Mesendoderm (in vitro differentiated cells): ENCODE measurements around the gene CES1. TPM values are rescaled to one million over a fixed set of nuclear protein-coding genes. Genes with fewer than 3 reads are reported as not detected.

ENCODE experiments used
- DNase-seq: peaks from one replicate; pipeline ENCODE4 v3.0.0; 2013
- H2AK5ac ChIP-seq: 2 replicates; pipeline ENCODE4 v1.6.1; 2013; ENCODE audit warnings: low read length, inconsistent platforms
- H2BK120ac ChIP-seq: 2 replicates; pipeline ENCODE4 v1.6.1; 2013; ENCODE audit warnings: low read depth, mild to moderate bottlenecking, low read length, moderate library complexity, mixed read lengths
- H2BK15ac ChIP-seq: replicated peaks from 2 replicates; pipeline ENCODE4 v1.6.1; 2013; ENCODE audit warnings: low read depth, mild to moderate bottlenecking, moderate library complexity
- H2BK5ac ChIP-seq: 2 replicates; pipeline ENCODE4 v1.6.1; 2013; ENCODE audit warnings: low read length, inconsistent platforms
- H3K18ac ChIP-seq: 2 replicates; pipeline ENCODE4 v1.6.1; 2013; ENCODE audit warnings: mild to moderate bottlenecking, low read length, mixed read lengths
- H3K23ac ChIP-seq: one replicate; pipeline ENCODE4 v1.6.1; 2013; ENCODE audit warnings: low read length
- H3K27ac ChIP-seq: 2 replicates; pipeline ENCODE4 v1.5.1; 2013; ENCODE audit warnings: low read depth, mild to moderate bottlenecking, inconsistent platforms, low read length, moderate library complexity
- H3K27me3 ChIP-seq: 2 replicates; pipeline ENCODE4 v1.6.1; 2013; ENCODE audit warnings: low read length, control low read depth, mild to moderate bottlenecking, inconsistent platforms; ENCODE audit not compliant: insufficient read depth, poor library complexity
- H3K36me3 ChIP-seq: 2 replicates; pipeline ENCODE4 v1.6.1; 2013; ENCODE audit warnings: low read length, inconsistent platforms; ENCODE audit not compliant: control insufficient read depth, insufficient read depth
- H3K4ac ChIP-seq: one replicate; pipeline ENCODE4 v1.6.1; 2013; ENCODE audit warnings: low read depth, mild to moderate bottlenecking, low read length, moderate library complexity
- H3K4me1 ChIP-seq: 2 replicates; pipeline ENCODE4 v1.6.1; 2013; ENCODE audit warnings: low read depth, low read length, inconsistent platforms; ENCODE audit not compliant: control insufficient read depth
- H3K4me2 ChIP-seq: 2 replicates; pipeline ENCODE4 v1.6.1; 2013; ENCODE audit warnings: low read length
- H3K4me3 ChIP-seq: 2 replicates; pipeline ENCODE4 v1.5.1; 2013; ENCODE audit warnings: mild to moderate bottlenecking, low read length
- H3K56ac ChIP-seq: one replicate; pipeline ENCODE4 v1.6.1; 2013; ENCODE audit warnings: low read length
- H3K79me1 ChIP-seq: 2 replicates; pipeline ENCODE4 v1.6.1; 2013; ENCODE audit warnings: low read length, inconsistent platforms
- H3K79me2 ChIP-seq: 2 replicates; pipeline ENCODE4 v1.6.1; 2013; ENCODE audit warnings: mild to moderate bottlenecking, low read length; ENCODE audit not compliant: control insufficient read depth, insufficient read depth
- H3K9ac ChIP-seq: 2 replicates; pipeline ENCODE4 v1.6.1; 2013; ENCODE audit warnings: low read length, inconsistent platforms
- H4K5ac ChIP-seq: one replicate; pipeline ENCODE4 v1.6.1; 2013; ENCODE audit warnings: low read length
- H4K8ac ChIP-seq: one replicate; pipeline ENCODE4 v1.6.1; 2013; ENCODE audit warnings: low read depth, mild to moderate bottlenecking, control low read depth, low read length, moderate library complexity
- WGBS: extraction: QIAGEN DNeasy Blood & Tissue Kit; methylation state at CpG from one replicate; pipeline ENCODE4 v1.1.7; 2013; ENCODE audit warnings: low lambda C conversion rate, missing lambda C conversion rate; ENCODE audit not compliant: insufficient coverage; ENCODE audit errors: extremely low coverage; 5-methylcytosine and 5-hydroxymethylcytosine counted together
- polyA plus RNA-seq, 2 experiments: library from polyadenylated mRNA; stranded (reverse); fragments of 200-250 nt; gene quantifications; one replicate each; pipeline ENCODE4 v1.2.3, GENCODE V29; 2013

The CES1 gene
- polyA plus RNA-seq (2013, experiment 1 of 2), result 1.4 TPM
- polyA plus RNA-seq (2013, experiment 2 of 2), result 1.3 TPM

GRCh38 chr16:55832773-55833691 lies at the start of gene CES1:
Gene CES1 (minus strand): TSS chr16:55833096. CDS start chr16:55833055, 41 bp downstream.
- Histone ChIP-seq H3K23ac (no peak within 1 kb of the TSS), H3K4me1 (no peaks in the 10 kb centered on the region), H4K8ac (no peak within 1 kb of the TSS), H3K4ac (no peak within 1 kb of the TSS), H3K79me2 (no peaks in the 10 kb centered on the region), H2BK120ac (no peak within 1 kb of the TSS), H4K5ac (no peak within 1 kb of the TSS), H3K18ac (no peak within 1 kb of the TSS), H3K9ac (no peak within 1 kb of the TSS), H2AK5ac (no peak within 1 kb of the TSS), H3K4me2 (no peak within 1 kb of the TSS), H2BK5ac (no peak within 1 kb of the TSS), H2BK15ac (no peak within 1 kb of the TSS), H3K79me1 (no peaks in the 10 kb centered on the region), H3K4me3 (no peak within 1 kb of the TSS), H3K27ac (no peak within 1 kb of the TSS), H3K56ac (no peak within 1 kb of the TSS), H3K27me3 (no peaks in the 10 kb centered on the region), H3K36me3 (no peaks in the 10 kb centered on the region)
- no CpG with 5 or more reads among the region's 30 CpGs for WGBS
- peak; percentile 37 for DNase-seq

GRCh38 chr16:55876854-55877253 lies 44.0 kb upstream of the CES1 start:
- H3K4ac ChIP-seq, result no peak overlapping the region

GRCh38 chr16:55875273-55875672 lies 42.4 kb upstream of the CES1 start, which contains the start of gene CES5A:
Gene CES5A (minus strand): TSS chr16:55875373. CDS start chr16:55875221, 152 bp downstream.
- no peak within 1 kb of the TSS for H3K9ac ChIP-seq
- no peak within 1 kb of the TSS for H2BK5ac ChIP-seq
- H2BK120ac ChIP-seq, result no peak within 1 kb of the TSS
- H3K4me1 ChIP-seq, result no peaks in the 10 kb centered on the region
- no peak within 1 kb of the TSS for H3K18ac ChIP-seq
- no peak within 1 kb of the TSS for H4K5ac ChIP-seq
- no peak within 1 kb of the TSS for H3K27ac ChIP-seq
- H4K8ac ChIP-seq, result no peak within 1 kb of the TSS
- no peak within 1 kb of the TSS for H3K4ac ChIP-seq
- H3K36me3 ChIP-seq, result no peaks in the 10 kb centered on the region
- WGBS, result no CpG with 5 or more reads among the region's 2 CpGs
- no peak within 1 kb of the TSS for H3K56ac ChIP-seq
- no peak within 1 kb of the TSS for H3K23ac ChIP-seq
- no peak for DNase-seq
- H3K79me2 ChIP-seq, result no peaks in the 10 kb centered on the region
- H3K4me2 ChIP-seq, result no peak within 1 kb of the TSS
- no peak within 1 kb of the TSS for H2AK5ac ChIP-seq
- no peak within 1 kb of the TSS for H3K4me3 ChIP-seq
- H3K27me3 ChIP-seq, result no peaks in the 10 kb centered on the region
- H2BK15ac ChIP-seq, result no peak within 1 kb of the TSS
- H3K79me1 ChIP-seq, result no peaks in the 10 kb centered on the region

More at GRCh38 chr16:55876854-55877253, 44.0 kb upstream of the CES1 start:
- H3K27ac ChIP-seq, result no peak overlapping the region
- H3K79me2 ChIP-seq, result no peaks in the 10 kb centered on the region
- no CpG with 5 or more reads among the region's 4 CpGs for WGBS
- H3K4me2 ChIP-seq, result no peak overlapping the region
- no peak overlapping the region for H2BK15ac ChIP-seq
- H2BK5ac ChIP-seq, result no peak overlapping the region
- no peak overlapping the region for H3K4me3 ChIP-seq
- H3K18ac ChIP-seq, result no peak overlapping the region
- no peak overlapping the region for H2BK120ac ChIP-seq
- H3K27me3 ChIP-seq, result no peaks in the 10 kb centered on the region
- H3K4me1 ChIP-seq, result no peaks in the 10 kb centered on the region
- no peaks in the 10 kb centered on the region for H3K36me3 ChIP-seq
- no peak overlapping the region for H3K23ac ChIP-seq
- no peaks in the 10 kb centered on the region for H3K79me1 ChIP-seq
- H3K56ac ChIP-seq, result no peak overlapping the region
- peak; percentile 88 for DNase-seq
- no peak overlapping the region for H4K8ac ChIP-seq
- no peak overlapping the region for H3K9ac ChIP-seq
- no peak overlapping the region for H2AK5ac ChIP-seq
- no peak overlapping the region for H4K5ac ChIP-seq

- Histone ChIP-seq H3K56ac (no peak overlapping the region), H3K18ac (no peak overlapping the region), H3K79me1 (no peaks in the 10 kb centered on the region), H3K4me1 (no peaks in the 10 kb centered on the region), H3K27ac (no peak overlapping the region), H3K4me2 (no peak overlapping the region), H3K36me3 (no peaks in the 10 kb centered on the region), H4K8ac (no peak overlapping the region), H3K79me2 (no peaks in the 10 kb centered on the region), H3K4ac (no peak overlapping the region), H3K23ac (no peak overlapping the region), H2BK15ac (no peak overlapping the region), H2BK5ac (no peak overlapping the region), H2BK120ac (no peak overlapping the region), H3K4me3 (no peak overlapping the region), H3K9ac (no peak overlapping the region), H3K27me3 (no peaks in the 10 kb centered on the region), H2AK5ac (no peak overlapping the region), H4K5ac (no peak overlapping the region)
- no CpG with 5 or more reads among the region's 5 CpGs for WGBS
- no peak for DNase-seq
Observed at GRCh38 chr16:55873122-55873521, 40.2 kb upstream of the CES1 start.

- WGBS, result no CpG with 5 or more reads among the region's 7 CpGs
- no peak for DNase-seq
Observed at GRCh38 chr16:55872130-55872529, 39.2 kb upstream of the CES1 start.

More at GRCh38 chr16:55872130-55872529, 39.2 kb upstream of the CES1 start:
- no peak overlapping the region for H4K5ac ChIP-seq
- H3K79me1 ChIP-seq, result no peaks in the 10 kb centered on the region
- no peak overlapping the region for H2BK120ac ChIP-seq
- no peak overlapping the region for H3K23ac ChIP-seq
- H3K27me3 ChIP-seq, result no peaks in the 10 kb centered on the region
- H3K27ac ChIP-seq, result no peak overlapping the region
- H4K8ac ChIP-seq, result no peak overlapping the region
- no peaks in the 10 kb centered on the region for H3K79me2 ChIP-seq
- H3K36me3 ChIP-seq, result no peaks in the 10 kb centered on the region
- H3K56ac ChIP-seq, result no peak overlapping the region
- H3K4me1 ChIP-seq, result no peaks in the 10 kb centered on the region
- H2BK15ac ChIP-seq, result no peak overlapping the region
- H3K4me2 ChIP-seq, result no peak overlapping the region
- no peak overlapping the region for H3K9ac ChIP-seq
- no peak overlapping the region for H3K18ac ChIP-seq
- no peak overlapping the region for H3K4ac ChIP-seq
- H3K4me3 ChIP-seq, result no peak overlapping the region
- no peak overlapping the region for H2BK5ac ChIP-seq
- no peak overlapping the region for H2AK5ac ChIP-seq
